NK-92 treated with Interleukin-12 subunit alpha and Interleukin-12 subunit beta, amount 100 ng/mL, for 24 hours (cell line): ENCODE results near the gene PRLR.

ENCODE experiments used
- DNase-seq: peaks from one replicate; lab custom pipeline; 2025; lab: John Stamatoyannopoulos, UW

The PRLR gene

DNA sequence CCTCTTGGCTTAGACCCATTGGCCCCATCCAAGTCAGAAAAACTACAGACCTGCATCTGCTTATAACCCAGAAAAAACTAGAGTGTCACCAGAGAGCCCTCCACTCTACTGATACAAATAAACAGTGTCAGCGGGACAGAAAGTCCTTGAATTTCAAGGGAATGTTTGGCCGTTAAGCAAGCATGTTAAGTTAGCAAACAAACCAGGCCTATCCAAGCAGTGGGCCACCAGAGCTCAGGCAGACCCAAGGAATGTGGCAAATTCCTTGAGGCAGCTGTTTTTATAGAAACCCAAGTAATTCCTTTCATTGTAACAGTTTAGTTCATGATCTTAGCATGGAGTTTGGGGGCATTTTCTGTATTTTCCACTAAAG, 70.9 kb downstream of the PRLR start:
- no peak for DNase-seq

DNA sequence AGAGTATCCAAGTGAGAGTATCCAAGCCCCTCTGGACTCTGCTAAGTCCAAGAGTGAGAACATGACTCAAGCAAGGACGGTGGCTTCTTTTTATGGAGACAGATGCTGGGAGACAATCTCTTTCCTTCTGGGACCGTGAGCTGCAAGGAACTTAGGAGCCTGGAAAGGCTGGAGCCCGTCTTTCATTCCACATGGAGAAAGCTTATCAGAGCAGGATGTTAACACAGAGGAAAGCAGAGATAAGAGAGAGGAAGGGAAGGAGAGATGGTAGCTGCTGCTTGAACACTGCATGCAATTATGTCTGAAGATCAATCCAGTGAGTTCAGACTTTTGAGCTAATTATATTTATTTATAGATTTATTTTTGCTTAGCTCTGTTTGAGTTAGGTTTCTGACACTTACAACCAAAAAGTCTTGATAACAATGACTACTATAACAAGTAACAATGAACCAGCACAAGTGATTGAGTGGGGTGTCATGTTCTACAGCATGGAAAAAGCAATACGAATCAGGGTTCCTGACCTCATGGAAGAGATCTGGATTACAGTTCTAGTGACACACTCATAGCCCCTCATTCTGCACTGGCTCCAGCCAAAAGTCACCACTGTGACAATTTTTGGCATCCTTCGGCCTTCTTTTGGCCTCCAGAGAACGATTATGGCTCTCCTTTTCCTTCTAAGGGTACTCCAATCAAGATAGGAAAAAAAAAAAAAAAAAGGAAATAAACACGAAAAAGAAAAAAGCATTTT, 71.5 kb downstream of the PRLR start:
- no peak for DNase-seq

DNA sequence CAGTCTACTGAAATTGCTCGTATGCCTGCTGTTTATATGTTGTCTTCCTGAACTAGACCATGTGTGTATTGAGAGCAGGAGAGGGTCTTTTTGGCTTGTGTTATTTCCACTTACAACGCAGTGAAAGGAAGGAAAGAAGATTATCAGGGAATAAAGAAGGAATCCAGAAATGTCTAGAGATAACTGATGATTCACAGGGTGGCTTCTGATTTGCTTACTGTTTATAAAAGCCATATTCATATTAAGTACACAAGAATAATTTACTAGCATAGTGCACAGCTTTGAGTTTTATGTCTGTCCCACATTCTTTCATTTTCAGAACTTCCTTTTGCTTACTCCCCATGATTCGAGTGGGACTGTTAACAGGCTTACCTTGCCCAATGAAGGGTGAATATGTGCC, 72.1 kb downstream of the PRLR start:
- no peak for DNase-seq

DNA sequence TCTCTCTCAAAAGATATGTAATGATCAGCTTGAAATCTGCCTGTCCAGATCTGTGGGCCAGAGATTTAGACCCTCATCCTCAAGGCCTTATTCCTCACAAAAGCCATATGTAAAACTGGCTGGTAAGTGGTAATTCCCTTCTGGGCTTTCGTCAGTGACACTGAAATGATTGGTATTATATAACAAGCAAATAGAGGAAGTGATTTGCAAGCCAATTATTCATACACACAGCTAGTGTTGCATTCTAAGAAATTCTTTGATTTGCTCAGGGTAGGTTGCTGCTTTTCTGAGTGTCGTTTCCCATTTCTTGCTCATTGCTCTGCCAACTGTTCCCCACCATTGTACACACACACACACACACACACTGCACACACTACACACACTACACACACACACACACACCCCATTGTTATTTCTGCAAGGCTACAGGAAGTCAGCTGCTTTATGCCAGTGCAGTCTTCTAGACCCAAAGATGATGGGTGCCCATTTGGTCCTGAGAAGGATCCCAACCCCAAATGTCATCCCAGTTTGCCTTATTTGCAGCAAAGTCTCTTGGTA, 76.8 kb downstream of the PRLR start:
- DNase-seq = no peak

DNA sequence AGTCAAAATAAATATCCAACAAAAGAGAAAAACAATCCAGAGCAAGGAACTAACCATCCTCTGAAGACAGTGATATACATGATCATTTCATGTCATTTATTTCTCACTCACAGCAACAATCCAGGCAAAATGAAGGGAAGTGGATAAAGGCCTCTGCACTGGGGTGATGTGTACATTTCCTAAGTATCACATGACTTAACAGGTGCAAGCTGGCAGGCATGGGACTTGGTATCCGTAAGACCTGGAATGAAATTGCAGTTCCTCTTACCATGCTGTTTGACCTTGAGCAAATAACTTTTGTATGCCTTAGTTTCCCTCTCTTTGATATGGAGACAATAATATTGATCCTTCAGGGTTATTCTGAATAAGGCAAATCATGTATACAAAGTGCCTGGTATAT, 77.6 kb downstream of the PRLR start:
- no peak for DNase-seq

DNA sequence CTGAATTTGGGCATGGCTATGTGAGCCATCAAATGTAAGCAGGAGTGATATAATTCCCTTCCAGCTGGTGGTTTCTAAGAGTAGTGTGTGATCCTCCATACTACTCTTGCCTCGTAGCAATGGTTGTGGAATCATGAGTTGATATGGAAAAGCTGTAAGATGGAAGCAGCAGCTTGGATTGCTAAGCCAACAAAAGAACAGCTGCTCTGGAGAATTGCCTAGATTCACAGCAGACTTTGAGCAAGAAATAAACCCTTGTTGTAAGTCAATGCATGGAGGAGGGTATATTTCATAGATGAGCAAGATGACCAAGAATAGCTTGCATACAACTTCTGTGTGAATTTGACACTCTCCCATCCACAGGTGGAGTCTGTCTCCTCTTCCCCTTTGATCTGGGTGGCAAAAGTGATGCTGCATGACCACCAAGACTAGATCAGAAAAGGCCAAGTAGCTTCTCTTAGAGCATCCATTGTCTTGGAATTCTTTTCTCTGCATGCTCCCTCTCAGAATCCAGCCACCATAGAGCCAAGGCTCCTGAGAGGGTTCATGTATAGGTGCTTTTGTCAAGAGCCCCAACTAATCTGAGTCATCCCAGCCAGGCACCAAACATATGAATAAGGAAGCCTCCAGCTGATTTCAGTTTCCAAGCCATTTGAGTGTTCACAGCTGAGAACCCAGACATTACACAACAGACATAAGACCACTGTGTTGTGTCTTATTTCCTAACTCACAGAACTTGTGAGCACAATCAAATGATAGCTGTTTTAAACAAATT, 79.0 kb downstream of the PRLR start:
- DNase-seq = no peak

DNA sequence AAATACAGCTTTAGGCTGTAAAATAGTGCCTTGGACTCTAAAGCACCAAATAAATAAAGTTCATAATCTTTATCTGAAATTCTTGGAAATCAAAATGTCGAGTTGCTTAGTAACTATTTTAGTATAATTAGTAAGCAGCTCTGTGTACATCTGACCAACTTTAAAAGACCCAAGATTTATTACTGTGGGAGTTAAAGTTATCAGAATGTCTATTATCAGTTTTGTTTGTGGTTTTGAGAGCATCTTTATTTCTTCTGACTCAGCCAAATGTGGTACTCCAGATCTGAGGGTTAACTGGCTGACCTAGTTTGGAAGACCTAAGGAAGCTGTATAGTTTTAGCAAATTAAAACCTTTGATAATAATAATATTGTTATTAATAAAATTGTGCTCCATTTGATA, 81.2 kb downstream of the PRLR start:
- DNase-seq = no peak

DNA sequence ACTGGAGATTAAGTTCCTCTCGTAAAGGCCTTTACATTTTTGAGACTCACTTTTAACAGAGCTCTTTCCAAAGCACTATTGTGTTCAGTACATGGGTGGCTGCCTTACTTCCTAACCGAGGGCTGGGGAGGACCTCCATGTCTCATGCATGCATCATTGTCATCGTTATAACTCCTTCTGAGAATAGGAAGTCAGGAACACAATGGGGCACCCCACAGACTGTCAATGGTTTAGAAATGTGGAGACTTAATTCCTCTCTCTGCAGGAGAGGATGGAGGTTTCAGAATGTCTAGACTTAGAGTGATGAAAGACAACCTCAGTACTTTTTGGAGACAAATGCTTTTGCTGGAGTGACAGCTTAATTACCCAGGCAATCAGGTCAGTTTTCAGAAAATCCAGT, 83.9 kb downstream of the PRLR start:
- DNase-seq = no peak

DNA sequence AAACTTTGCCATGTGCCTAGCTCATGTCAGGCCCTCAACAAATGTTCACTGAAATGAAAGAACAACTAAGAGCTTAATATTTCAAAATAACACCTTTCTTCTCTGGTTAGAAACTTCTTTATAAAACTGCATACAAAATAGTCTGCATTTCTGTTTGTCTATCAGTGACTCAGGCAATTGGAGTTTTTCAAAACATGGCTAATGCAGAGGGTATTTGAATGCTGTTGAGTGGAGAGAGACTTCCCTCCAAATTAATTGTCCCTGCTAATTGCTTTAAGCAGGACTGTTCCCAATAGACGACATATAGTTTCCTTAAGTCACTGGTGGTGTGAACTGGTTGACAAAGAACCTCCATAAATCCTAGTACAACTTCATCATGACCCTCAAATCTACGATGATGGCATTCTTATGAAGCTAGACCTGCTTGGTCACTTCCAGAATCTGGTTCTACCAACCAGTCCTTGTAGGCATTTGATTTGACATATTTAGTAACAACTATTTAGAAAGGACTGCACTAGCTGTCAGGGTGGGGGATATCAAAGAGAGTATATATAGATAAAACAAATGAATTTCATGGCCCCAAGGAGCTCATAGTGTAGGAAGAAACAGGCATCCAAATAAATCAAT, 84.5 kb downstream of the PRLR start:
- no peak for DNase-seq

DNA sequence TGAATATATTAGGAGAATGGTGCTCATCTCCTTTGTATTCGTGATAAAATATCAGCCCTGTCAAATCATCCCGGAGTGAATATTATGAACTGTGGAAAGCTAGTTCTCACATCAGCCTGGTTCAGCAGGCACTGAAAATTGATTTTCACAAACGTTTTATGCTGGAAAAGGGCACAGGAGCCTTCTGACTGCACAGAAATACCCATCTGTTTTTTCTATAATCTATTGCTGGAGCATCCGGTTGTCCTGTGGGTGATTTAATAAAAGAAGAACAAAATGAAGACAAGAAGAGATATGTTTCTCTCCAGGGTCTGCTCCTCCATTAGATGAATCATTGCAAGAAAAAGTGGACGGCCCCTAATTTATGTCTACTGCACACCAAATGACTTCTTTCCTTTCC, 85.3 kb downstream of the PRLR start:
- no peak for DNase-seq

DNA sequence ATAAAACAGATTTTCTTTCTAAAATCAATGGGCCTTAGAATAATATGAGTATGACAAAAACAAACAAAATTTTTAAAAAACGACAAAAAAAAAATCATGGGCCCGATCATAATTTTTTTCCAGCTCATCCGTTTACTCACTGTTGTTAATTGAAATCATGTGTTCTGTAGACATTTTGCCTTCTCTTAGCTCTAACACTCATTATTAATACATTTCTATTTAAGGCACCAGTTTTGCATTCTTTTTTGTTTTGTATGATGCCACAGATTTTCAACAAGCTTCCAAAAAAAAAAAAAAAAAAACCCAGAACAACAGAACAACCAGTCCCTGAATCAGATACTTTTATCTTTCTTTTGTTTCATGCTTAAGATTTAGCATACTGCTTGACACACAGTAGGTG, 86.4 kb downstream of the PRLR start:
- DNase-seq = no peak

DNA sequence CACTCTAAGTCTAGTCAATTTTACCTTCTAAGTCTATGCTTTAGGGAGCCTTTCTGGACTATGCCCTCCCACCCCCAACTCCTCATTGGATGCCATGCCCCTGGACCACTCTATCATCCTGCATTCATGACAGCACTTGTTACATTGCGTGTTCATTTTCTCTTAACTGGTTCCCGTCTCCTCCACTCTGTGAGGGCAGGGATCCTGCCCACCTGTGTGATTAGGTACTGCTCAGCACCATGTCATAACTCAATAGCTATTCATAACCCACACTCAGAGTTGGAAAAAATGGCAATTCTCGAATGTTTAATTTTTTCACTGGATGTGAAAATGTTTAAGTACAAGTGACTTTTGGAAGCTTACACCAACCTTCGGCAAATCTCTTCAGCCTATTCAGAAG, 88.5 kb downstream of the PRLR start:
- no peak for DNase-seq

DNA sequence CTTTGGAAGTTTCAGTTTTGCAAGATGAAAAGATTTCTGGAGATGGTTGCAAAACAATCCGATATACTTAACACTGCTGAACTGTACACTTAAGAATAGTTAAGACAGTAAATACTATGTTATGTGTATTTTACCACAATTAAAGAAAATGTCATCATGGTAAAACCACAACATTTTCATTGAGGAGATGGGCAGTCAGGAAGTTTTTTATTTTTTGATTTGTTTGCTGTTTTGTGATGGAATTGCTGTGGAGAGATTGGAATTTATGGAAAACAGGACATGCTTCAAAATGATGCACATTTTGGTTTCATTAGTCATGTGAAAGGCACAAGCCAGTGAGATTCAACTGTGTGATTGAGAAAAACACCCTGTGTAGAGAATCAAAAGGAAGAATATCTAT, 92.1 kb downstream of the PRLR start:
- DNase-seq = no peak

DNA sequence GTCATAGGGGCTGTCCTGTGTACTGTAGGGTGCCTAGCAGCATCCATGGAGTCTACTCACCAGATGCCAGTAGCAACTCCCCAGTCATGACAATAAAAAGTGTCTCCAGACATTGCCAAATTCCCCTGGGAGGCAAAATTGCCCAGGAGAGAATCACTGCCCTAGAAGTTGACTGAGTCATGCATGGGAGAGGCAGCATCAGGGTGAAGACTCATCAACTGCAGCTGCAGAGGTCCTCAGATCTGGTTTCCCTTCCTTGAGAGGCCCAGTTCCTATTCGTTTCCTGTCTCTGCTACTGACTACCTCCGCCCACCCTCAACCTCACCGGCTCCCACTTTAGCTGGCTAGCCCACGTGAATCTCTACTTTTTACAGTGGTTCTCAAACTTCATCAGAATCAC, 93.9 kb downstream of the PRLR start:
- no peak for DNase-seq

DNA sequence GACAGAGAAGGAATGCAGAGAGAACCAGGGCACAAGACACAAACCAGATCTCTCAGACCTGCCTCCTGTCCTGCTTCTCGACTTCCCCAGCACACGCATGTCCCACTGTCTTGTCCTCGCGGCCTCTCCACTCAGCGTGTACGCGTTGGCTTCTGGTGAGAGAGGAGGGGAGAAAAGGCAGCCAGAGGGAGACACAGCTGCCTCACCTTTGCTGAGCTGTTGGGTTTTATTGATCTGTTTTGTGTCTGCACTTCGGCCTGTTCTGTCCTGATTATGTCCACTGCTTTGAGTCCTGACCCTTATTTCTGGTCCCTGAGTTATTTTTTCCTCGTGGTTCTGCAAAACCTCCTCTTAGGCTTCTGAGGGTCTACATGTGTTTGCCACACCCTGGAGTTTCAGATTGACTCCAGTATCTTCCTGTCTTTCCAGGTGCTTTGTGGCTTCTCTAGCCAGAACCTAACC, 95.0 kb downstream of the PRLR start:
- no peak for DNase-seq

DNA sequence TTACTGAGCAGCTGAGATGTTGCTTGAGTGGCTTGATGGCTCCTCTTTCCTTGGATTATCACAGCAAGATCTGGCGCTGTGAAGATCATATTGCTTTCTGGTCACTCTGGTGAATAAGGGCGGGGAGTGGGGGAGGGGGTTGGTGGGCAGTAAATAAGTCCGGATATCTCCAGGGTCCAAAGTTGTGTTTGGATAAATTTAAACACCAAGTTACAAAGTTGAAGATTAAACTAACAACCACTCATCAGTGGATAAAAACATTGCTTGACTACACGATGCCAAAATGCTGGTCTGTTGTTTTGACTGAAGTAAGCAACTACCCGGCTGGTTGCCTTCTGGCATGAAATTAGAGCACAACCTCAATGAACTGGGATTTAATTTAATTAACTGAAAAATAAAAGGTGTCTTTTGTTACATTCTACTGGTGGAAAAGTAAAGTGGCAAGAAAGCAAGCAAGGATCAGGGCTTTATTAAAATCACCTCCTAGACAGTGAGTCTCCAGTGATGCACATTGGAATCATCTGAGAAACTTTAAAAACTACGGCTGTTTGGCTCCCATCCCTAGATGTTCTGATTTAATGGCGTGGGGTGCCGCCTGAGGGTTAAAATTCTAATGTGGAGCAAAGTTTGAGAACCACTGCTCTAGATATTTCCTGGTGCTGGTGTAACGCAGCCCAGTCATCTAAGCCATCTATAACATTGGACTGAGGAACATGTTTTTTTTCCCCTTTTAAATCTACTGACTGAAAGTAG, 95.8 kb downstream of the PRLR start:
- DNase-seq = no peak

DNA sequence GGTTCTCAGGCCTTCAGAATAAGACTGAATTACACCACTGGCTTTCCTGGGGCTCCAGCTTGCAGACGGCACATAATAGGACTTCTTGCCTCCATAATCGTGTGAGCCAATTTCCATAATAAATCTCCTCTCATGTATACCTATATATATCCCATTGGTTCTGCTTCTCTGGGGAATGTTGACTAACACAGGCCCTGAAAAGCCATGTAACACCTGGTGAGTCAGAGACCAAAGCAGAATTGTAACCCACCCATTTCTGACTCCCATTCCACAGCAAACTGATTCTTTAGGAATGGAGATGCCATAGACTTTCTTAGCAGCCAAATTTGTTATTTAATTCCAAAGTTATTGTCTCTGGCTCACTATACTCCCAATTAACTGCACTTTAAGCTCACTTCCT, 97.1 kb downstream of the PRLR start:
- DNase-seq = no peak

DNA sequence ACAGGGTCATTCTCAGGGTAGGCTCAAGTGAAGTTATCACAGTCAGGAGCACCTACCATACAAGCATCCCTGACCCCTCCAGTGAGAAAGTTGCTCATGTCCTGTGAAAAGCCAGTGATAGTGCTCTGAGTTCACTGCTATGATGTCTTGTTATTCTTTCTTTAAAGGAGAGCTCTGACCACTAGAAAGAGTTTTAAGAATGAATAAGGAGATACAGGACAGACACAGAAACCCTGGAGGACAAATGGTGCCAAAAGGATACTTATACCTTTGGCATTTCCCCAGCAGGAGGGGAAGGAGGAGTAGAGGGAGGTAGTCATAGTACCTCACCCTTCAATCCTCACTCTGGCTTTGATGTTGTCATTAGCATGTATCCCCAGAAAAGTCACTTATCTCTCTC, 98.6 kb downstream of the PRLR start:
- no peak for DNase-seq

DNA sequence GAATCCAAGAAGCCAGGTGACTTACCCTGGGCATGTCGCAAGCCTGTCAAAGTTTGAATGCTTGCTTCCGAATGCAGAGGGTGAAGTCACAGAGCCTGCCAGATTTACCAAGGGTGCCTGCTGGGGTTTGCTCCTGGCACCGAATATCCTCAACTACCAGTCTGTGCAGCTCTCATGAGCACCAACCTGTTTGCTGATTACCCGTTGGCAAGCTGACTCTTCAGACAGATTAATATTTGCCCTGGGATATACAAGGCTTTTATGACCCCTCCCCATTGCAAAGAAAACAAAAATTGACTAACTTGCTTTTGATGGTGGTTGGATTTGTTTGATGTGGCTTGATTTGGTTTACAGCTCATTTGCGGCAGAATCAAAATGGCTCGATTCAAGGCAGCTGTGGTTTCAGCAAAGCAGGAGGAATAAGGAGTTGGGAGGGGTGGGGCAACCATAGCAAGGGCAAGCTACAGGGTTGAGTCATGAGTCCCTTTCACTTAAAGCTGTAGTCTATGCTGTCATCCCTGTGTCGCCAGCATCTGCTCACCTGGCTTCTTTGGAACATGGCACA, 100.3 kb downstream of the PRLR start:
- no peak for DNase-seq

DNA sequence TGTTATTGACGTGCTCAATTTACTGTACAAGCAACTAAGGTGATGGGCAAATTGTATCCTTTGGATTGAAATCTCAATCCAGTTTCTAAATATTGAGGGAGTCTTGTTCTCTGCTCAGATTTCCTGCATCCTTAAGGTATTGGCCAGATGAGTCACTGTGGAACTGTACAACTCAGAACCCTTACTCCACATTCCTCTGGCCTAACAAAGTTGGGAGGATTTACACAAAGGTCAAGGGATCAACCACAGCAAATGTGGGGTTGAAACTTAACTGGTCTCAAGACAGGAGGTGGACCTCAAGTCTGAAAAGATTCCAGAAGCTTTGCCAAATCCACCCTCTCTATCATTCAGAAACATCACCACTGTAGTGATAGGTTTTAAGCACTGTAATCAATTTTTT, 101.0 kb downstream of the PRLR start:
- no peak for DNase-seq

DNA sequence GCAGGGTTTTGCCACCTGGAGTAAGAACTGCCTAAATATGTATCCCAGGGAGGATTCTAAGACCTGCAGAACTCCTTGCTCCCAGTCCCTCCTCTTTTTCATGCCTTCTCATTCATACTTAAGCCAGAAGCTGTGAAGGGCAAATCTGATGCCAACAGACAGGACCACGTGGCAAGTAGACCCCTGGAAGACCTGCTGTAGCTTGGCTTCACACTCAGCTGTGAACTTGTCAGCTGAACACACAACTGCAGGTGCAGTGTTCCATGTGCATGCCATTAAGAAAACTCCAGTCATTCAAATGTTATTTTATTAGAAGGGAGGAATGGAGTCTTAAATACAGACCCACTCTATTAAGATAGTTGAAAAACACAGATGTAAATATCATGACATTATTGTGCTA, 103.3 kb downstream of the PRLR start:
- DNase-seq = no peak

DNA sequence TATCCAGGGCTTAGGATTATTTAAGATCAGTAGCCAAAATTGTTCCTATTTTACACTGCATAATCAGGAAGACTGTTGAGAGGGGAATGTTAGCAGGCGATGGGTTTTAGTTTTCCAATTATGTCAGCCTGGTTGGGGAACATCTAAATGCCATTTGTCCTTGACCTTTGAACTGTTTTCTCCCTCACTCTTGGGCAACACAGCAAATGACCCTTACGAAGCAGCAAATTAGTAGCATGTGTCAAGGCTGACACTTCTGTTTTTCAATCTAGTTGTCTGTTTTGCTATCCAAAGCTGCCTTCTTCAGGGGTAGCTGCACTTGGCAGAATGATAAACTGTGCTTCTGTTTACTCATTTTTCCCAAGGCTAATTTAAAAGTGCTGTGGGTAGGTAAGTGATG, 104.5 kb downstream of the PRLR start:
- no peak for DNase-seq
